HPDE6-E6E7 (cell line): Measurements from ENCODE around the gene ID3.

ENCODE experiments used
- DNase-seq: peaks from one replicate; pipeline ENCODE4 v3.0.0; 2011; ENCODE audit warnings: missing footprints; ENCODE audit errors: extremely low spot score

The ID3 gene, protein sequence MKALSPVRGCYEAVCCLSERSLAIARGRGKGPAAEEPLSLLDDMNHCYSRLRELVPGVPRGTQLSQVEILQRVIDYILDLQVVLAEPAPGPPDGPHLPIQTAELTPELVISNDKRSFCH

DNA sequence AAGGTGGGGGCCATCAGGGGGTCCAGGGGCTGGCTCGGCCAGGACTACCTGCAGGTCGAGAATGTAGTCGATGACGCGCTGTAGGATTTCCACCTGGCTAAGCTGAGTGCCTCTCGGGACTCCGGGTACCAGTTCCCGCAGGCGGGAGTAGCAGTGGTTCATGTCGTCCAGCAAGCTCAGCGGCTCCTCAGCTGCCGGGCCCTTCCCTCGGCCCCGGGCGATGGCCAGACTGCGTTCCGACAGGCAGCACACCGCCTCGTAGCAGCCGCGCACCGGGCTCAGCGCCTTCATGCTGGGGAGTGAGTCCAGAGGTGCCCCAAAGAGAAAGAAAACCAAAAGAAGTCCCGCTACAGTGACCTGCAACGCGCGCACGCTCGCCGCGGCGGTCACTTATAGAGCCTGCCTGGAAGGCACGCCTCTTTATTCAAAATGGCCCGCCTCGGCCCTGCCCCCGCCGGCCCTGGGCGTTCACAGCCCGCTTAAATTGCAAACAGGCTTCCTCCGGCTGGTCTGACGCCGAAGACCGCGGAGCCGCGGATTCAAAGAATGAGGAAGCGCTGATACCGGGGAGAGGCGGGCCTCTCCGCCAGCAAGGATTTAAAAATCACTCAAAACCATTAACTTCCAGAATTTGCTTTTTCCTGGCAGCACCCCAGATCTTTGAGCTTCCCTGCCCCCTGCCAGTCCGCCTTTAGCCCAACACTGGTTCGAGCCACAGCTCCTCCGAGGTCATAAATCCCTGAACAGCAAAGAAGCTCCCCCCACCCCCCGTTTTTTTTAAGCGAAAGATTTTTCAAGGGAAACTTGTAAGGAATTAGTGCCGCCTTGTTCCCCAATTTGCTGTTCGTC is at the start of gene ID3:
Gene ID3, minus strand, starts transcription at position 366 of the 849 bp plus-strand sequence. Its CDS starts 75 bp downstream, at position 291.
- DNase-seq, result peak; percentile 88

DNA sequence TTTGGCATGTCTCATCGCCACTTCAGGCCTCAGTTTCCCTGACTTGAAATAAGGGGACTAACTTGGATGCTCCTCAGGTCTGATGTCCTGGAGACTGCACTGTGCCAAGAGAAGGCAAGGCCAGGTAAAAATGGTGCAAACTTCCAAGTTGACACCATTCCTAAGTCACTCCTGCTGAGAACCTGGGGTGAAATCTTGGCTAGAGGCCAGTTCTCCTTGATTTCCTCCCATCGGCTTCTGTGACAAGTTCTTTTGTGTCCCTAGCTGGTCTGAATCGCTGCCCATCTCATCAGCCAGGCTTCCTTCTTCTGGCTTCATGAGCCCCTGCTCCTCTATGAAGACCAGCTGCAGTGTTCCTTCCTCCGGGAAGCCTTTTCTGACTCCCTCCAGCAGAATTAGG is 48.6 kb upstream of the ID3 start:
- DNase-seq, result no peak

DNA sequence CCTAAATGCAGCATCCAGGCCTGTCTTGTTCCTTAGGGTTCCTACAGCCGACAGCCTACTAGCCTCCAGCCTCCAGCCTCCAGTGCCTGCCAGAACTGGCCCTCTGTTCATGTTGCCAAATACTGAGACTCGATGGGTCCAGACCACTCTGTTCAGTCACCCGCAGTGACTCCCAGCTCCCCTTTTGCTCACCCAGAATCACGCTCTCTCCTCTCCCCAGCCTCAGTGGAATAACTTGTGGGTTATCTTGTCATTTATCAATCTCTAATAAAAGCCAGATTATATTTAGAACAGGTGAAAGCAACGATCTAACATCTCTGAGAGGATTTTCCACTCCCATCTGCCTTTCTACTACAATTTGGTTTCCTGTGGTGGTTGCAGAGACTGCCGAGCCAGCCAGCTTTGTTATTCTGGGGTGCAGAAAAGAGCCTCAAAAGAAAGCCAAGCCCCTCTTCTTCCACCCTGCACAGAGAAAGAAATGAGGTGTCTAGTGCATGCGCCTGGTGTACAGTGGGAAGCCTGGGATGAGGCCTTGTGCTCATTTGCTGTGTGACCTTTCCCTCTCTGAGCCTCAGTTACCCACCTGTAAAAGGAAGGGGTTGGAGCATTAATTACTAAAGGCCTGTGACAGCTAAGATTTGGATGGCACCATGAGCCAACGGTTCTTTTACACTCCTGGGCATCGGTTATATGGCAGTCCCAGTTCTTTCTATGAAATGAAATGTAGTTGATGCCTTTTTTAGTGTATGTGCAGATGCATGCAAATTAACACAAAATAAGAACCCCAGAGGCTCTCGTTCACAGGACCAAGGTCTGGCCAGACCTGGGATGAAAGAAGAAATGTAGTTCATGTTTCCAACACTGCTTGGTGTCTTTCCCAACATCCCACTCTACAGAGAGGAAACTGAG is 42.9 kb upstream of the ID3 start:
- no peak for DNase-seq

DNA sequence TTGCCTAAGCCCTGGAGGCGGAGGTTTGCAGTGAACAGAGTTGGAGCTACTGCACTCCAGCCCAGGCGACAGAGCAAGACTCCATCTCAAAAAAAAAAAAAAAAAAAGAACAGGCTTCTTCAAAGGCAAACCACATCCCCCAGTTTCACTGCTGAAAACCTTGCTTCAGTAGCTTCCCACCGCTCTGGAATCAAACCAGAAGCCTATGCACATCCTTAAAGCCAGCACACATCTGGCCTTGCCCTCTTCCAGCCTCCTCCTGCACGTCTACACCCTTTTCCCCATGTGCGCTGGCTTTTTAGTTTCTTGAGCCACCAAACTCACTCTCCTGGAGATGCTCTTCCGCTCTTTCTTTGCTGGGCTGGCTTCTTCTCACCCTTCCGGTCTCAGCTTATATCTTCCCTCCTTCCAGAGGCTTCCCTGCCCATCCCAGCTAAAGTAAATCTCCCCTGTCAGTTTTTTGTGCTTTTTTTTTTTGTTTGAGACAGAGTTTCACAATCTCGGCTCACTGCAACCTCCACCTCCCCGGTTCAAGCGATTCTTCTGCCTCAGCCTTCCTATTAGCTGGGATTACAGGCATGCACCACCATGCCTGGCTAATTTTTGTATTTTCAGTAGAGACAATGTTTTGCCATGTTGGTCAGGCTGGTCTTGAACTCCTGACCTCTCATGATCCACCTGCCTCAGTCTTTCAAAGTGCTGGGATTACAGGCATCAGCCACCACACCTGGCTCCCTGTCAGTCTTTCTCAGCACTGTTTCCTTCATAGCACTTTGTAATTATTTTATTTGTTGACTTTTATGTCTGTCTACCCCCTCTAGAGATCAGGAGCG is 42.0 kb upstream of the ID3 start:
- DNase-seq, result no peak

DNA sequence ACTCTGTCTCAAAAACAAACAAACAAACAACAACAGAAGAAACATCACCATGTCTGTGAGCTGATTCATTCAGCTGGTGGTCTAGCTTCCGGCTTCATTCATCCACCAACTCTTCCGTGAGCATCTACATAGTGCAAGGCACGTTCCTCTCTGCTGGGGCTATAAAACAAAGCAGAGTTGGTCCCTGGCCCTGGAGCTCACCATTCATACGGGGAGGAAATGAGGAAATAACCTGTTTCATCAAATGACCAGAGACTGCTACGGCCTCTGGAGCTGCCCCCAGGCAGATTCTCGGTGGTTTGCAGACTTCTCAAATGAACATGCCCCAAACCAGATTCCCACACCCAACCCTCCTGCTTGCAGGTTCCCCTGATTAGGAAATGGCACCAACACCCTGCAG is 41.0 kb upstream of the ID3 start:
- no peak for DNase-seq

DNA sequence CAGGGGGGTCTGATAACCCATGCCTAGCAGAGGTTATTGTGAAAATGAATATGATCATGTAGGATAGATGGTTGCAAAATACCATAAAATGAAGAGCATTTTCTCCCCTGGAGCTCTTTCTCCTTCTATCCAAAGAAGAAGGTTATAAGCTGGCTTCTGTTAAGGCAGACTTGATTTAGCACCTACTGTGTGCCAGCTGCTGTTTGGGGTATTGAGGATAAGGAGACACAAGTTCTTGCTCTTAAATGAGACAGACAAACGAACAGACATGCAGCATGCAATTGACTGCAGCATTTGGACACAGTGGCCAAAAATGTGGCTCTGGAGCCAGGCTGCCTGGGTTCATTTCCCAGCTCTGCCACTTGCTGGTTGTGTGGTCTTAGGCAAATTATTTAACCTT is 39.8 kb upstream of the ID3 start:
- DNase-seq, result no peak

DNA sequence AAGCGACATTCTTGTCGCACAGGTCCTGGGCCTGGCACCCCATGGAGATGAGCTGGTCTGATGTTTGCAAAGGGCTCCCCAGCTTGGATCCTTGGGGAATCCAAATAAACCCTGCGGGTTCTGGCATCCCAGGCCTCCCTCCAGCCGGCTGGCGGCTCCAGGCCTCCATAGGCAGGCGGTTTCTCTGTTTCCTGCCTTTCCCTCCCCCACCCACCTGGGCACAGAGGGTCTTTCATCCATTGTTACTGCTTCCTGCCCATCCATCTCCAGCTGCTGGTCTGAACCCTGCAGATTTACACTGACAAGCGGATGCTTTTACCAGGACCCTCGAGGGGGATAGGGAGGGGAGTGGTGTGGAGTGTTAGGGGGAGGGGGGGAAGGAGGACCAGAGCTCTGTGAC is 39.1 kb upstream of the ID3 start:
- no peak for DNase-seq

DNA sequence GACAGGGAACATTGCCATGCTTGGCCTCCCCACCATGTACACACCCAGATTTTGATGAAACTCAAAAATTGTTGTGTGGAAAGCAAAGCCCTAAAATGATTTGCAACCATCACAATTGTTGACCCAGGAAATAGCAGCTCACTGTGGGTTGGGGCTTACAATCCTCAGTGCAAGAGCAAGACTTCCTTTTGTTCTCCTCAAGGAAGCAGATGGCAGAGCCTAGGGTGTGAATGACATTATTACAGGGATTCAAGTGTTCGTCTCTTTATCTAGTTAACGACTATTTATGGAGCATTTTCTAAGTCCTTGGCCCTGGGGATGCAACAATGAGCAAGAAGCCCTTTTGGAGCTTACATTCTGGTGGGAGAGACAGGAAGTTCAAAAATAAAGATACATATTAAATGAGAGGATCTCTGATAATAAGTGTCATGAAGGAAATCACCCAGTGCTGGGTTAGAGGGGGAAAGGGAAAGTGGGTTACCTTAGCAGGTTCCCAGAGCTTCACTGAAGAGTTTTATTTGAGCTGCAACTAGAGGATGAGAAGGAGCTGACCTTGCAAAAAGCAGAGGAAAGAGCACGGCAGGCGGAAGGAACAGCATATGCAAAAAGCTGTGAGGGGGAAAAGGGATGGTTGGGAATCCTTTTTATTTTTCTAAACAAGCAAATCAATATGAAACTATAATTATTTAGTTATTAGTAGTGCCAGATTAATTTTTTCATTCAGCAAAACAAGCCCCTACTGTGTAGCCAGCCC is 38.5 kb upstream of the ID3 start:
- DNase-seq, result no peak

DNA sequence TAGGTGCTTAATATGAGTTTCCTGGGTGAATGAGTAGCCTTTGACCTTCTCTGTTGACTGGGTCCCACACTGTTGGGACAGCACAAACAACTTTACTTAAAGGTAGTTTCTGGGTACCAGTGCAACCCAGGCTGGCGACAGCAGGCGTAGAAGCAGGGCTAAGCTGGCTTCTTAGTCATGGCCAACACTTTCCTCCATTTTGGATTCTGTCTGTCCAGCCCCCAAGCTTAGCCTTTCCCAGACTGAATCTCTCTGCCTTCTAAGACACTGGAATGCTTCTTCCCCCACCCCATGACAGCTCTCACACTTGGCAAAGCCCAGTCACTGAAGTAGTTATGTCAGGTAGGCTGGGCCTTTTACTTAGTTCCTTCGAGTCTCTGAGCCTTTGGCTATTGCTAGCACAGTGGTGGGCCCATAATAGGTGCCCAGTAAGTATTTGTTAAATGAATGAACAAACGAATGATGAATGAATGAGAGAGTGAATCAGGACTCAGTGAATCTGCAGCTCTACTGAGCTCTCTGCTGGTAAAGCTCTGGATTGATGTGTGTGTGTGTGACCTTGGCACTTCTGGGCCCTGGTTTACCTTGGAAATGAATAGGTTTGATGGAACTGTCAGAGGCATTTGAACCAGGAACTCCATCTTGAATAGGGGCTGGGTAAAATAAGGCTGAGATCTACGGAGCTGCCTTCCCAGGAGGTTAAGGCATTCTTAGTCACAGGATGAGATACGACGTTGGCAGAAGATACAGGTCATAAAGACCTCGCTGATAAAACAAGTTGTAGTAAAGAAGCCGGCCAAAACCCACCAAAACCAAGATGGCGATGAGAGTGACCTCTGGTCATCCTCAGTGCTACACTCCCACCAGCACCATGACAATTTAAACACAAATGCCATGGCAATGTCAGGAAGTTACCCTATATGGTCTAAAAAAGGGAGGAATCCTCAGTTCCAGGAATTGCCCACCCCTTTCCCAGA is 37.4 kb upstream of the ID3 start:
- DNase-seq, result no peak

DNA sequence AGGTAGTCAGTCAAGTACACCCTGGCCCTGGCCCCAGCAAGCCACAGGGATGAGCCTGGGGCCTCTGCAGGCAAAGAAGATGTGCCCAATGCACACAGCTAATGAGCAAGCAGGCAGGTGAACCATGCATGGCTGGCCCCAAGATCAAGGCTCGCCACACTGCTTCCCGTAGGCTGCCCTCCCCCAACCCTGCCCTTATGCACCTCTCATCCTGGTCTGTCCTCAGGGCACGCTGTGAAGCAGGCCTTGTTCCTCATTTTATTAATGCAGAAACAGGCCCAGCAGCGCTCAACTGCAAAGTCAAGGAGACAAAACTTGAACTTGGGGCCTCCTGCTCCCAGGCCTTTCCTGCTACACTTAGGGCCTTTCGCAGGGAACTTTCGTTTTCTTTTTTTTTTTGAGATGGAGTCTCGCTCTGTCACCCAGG is 35.6 kb upstream of the ID3 start:
- DNase-seq, result no peak

DNA sequence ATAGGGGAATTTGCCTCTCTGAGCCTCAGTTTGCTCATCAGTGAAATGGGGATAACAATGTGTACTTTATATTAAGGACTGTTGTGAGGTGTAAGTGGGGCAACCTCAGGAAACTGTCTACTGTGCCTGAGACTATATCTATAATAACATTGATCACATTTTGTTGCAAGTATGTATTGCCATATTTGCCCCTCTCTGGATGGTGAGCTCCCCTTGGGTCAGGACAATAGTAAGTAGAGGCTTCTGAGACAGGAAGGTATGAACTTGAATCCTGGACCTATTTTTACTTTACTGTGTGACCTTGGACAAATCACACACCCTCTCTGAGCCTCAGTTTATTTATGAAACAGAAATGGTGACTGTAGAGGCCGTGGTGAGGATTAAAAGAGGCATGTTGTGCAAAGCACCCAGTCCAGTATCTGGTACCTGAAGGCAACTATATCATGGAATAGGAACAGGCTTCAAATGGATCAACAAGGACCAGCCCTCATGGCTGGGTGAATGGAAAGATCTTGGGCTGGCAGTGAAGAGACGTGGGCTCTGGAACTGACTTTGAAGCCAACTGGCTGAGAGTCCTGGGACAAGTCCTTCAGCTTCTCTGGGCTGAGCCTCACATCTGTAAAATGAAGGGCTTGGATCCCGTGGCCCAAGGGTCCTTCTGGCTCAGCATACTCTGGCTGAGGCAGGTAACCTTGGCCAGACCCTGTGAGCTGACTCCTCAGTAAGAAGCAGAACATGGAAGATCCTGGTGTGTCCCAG is 35.0 kb upstream of the ID3 start:
- no peak for DNase-seq

DNA sequence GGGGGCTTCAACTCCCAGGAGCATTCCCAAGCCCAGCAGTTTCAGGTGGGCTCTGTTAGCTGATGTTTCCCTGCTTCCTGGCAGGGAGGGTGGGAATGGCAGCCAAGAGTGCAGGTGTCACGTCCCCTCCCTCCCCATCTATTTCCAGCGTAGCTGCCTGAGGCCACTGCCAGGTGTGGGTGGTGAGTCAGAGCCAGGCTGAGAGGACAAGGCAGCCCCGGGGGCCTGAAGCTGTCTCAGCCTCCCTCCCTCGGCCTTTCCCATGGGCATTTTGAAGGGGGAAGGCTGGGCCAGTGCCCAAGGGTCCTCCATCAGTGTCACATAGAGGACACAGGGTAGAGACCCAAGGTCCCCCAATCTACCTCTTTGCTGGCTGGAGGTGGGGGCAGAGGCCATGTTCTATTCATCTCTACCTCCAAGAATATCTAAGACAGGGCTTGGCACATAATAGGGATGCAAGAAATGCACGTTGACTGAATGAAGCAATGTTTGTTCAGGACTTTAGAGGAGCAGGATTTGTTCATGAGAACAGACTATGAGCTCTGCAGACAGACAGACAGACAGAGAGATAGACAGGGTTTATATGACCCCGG is 34.4 kb upstream of the ID3 start:
- DNase-seq, result peak; percentile 88

DNA sequence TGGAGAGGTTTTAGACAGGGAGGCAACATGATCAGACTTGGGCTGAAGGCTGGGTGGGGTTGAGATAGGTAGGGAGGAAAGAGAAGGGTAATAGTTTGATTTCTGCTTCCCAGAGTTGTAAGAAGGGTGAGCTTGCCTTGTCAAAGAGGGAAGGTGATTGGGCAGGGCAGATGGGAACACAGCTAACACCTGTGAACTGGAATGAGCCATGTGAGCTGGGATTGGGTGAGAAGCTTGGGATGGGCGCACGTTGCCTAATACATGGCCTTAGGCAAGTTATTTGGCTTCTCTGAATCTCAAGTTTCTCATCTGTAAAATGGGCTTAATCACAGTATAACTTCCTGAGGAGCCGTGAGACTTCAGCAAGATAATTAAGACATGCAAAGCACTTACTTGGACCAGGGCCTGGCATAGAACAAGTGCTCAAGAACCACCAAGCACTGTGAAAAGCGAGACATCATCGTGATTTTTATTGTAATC is 33.8 kb upstream of the ID3 start:
- DNase-seq, result peak; percentile 75

DNA sequence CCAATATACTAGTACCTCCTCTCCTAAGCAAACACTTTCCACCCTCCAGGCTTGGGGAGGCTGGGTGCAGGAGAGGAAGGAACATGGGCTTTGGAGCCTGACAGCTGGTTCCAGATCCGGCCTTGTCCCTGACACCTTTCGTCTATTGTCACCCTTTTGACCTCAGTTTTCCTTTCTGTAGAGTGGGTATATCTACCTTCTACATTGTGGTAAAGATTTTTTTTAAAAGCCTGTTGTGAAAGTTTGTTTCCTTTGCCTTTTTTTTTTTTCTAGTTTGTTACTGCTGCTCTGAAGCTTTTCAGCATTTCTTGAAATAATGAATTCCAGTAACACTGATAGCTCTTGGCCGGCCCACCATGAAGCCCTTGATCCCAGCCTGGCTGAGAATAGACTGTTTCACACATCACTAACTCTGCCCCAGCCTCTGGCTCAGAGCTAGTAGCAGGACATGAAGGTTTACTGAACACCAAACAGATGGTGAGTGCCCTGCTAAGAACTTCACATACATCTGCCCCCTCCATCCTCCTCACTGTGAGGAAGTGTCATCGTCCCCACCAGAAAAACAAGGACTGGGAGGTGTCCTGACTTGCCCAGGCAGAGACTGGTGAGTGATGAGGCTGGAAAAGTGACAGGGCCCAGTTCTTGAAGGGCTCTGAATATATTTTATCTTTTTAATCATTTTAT is 33.0 kb upstream of the ID3 start:
- DNase-seq, result peak; percentile 39

DNA sequence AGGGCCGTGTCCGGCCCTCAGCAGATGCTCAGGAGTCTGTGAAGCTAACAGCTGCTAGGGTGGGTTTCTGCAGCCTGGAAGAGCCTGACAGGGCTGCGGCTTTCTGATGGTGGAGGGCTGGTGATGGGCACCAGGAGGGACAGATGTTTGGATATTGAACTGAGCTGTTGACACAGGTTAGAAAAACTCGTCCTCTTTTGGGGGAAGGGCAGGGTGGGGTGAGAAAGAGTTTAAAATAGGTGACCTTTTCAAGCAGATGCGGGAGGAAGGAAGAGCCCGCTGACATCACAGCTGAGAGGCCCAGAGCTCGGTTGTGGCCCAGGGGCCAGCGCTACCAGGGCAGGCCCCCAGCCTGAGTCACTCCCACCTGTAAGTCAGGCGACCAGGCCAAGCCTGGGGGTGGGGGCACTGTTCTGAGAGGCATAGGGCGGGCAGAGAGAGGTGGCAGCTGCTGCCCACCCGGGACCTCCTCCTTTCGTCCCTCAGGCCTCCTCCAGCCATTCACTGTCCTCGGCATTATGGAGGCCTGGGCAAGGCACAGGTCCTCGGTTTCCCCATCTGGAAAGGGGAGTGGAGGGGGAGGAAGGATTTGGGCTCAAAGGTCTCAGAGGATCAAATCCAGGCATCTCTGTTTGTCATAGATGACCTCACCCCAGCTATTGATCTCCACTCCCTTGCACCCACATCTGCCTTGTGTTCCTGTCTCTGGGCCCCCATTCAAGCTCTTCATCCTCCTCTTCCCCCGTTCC is 32.3 kb upstream of the ID3 start:
- DNase-seq, result no peak

DNA sequence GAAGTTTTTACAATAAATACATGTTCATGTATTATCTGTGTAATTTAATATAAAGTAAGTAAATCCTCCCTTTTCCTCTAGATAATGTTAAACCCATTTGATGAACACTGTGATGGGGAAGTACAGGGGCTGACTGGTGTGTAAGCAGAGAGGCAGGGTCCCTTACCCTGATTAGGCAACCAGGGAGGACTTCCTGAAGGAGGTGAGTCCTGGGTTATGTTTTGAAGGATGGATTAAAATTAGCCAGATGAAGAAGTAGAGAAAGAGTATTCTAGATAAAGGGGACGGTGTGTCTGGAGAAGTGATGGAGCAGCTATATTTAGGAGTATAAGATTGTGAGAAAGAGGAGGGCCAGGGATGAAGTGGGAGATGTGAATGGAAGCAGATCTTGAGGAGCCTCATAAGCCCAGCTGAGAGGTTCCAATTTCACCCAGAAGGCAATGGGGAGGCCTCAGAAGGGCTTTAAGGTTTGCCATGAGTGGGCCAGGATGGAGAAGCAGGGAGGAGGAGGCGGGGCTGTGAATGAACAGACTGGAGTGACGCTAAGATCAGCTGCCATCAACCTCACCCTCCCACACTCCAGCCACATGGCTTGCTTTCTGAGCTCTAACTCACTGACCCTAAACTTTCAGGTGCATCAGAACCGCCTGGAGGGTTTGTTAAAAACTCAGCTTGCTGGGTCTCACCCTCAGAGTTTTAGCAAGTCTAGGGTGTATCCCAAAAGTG is 30.9 kb upstream of the ID3 start:
- DNase-seq, result no peak
